ENCODE results near the gene C1QC. TPM values are rescaled to one million over a fixed set of nuclear protein-coding genes. Genes with fewer than 3 reads are reported as not detected.

Gene C1QC
- total RNA-seq, 1 experiment from 2014 or later, result not detected

DNA sequence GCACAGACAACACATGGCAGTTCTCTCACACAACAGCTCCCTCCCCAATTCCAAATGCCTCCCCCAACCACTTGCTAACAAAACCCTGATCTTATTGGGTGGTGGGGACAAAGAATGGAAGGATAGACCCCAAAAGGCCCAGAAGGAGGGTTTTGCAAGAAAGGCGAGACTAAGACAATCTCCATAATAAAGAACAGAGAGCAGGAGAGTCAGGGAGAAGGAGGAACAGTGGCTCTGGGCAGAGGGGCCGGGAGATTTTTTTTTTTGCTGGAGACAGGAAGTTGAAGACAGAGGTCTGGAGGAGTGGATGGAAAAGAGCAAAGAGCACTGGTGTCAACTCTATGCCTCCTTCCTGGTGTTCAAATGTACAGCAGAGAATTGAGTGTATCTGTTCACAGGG lies 13.5 kb upstream of the C1QC start:
- H3T11ph ChIP-seq (ENCODE audit: low read length), result no peak overlapping the region
- H2BK5ac ChIP-seq (ENCODE audit: insufficient read length, low read length), result no peak overlapping the region
- no peak overlapping the region for H2BK12ac ChIP-seq (ENCODE audit: insufficient read length, low read depth, low read length)
- H3K9ac ChIP-seq (ENCODE audit: extremely low read depth, insufficient read length, low read length), result no peak overlapping the region
- Mint-ChIP-seq H3K4me1 (peaks cover 56 to 65% of the 10 kb centered on the region in 2 experiments), H3K27me3 (ENCODE audit: low read depth) (peaks cover 6% of the 10 kb centered on the region), H3K36me3 (ENCODE audit: insufficient read depth in 1 of 3, low read depth in 3 of 3) (no peaks in the 10 kb centered on the region), H3K9me3 (peaks cover 0 to 6% of the 10 kb centered on the region in 2 experiments; a peak in 1 of 5 replicates), H3K27ac (peak overlapping the region in 2 of 3 experiments; percentile 49 to 87; a peak in 5 of 7 replicates), H3K4me3 (peak overlapping the region in 1 of 2 experiments; percentile 55; a peak in 3 of 5 replicates)
- H4K91ac ChIP-seq (ENCODE audit: insufficient read length, low read depth, low read length), result no peak overlapping the region
- H4K5ac ChIP-seq (ENCODE audit: insufficient read length, low read depth, low read length), result no peak overlapping the region
- no peaks in the 10 kb centered on the region for H3K79me2 ChIP-seq (ENCODE audit: insufficient read depth, low read length)
- H3K23me2 ChIP-seq (ENCODE audit: insufficient read length, low read depth, low read length, poor library complexity, severe bottlenecking), result no peaks in the 10 kb centered on the region
- TF ChIP-seq, protein P1, sequence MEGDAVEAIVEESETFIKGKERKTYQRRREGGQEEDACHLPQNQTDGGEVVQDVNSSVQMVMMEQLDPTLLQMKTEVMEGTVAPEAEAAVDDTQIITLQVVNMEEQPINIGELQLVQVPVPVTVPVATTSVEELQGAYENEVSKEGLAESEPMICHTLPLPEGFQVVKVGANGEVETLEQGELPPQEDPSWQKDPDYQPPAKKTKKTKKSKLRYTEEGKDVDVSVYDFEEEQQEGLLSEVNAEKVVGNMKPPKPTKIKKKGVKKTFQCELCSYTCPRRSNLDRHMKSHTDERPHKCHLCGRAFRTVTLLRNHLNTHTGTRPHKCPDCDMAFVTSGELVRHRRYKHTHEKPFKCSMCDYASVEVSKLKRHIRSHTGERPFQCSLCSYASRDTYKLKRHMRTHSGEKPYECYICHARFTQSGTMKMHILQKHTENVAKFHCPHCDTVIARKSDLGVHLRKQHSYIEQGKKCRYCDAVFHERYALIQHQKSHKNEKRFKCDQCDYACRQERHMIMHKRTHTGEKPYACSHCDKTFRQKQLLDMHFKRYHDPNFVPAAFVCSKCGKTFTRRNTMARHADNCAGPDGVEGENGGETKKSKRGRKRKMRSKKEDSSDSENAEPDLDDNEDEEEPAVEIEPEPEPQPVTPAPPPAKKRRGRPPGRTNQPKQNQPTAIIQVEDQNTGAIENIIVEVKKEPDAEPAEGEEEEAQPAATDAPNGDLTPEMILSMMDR (conservative IDR thresholded peaks at IDR 0.05), result no peak
- H3K27ac ChIP-seq (ENCODE audit: insufficient read length, low read depth, low read length), result no peak overlapping the region
- no peak overlapping the region for H3K56ac ChIP-seq (ENCODE audit: insufficient read length, low read depth, low read length)
- no peaks in the 10 kb centered on the region for H4K20me1 ChIP-seq (ENCODE audit: control insufficient read depth, insufficient read depth, insufficient read length)
- H3K27me3 ChIP-seq (ENCODE audit: insufficient read depth, low read length), result no peaks in the 10 kb centered on the region
- no peak for DNase-seq
- no peak overlapping the region for H3K4ac ChIP-seq (ENCODE audit: low read depth, low read length)
- no peak overlapping the region for H2BK120ac ChIP-seq (ENCODE audit: low read depth, low read length, poor library complexity, severe bottlenecking)
- no peak overlapping the region for H2AFZ ChIP-seq (ENCODE audit: low read length)
- WGBS (ENCODE audit: extremely low coverage, insufficient read length, low lambda C conversion rate), result no CpG with 5 or more reads among the region's 2 CpGs
- no peak overlapping the region for H3K23ac ChIP-seq (ENCODE audit: insufficient read length, low read depth, low read length)
- H2BK20ac ChIP-seq (ENCODE audit: low read depth, low read length, poor library complexity, severe bottlenecking), result no peak overlapping the region
- H3K14ac ChIP-seq (ENCODE audit: insufficient read depth, low read length), result no peak overlapping the region
- H2AK5ac ChIP-seq (ENCODE audit: insufficient read length, low read length), result no peak overlapping the region
- H2BK15ac ChIP-seq (ENCODE audit: low read depth, low read length), result no peak overlapping the region
- peaks cover 5% of the 10 kb centered on the region for H3K4me1 ChIP-seq (ENCODE audit: insufficient read depth, low read length)
- H3K18ac ChIP-seq (ENCODE audit: insufficient read length, low read depth, low read length), result no peak overlapping the region
- no peaks in the 10 kb centered on the region for H3K79me1 ChIP-seq (ENCODE audit: insufficient read depth, low read depth, low read length, poor library complexity, severe bottlenecking)
- peak overlapping the region; percentile 17 for H3K4me2 ChIP-seq (ENCODE audit: insufficient read depth, insufficient read length, low read length)
- no peak overlapping the region for H4K8ac ChIP-seq (replicated peaks; ENCODE audit: insufficient read length, low read depth, low read length)
- H3K9me3 ChIP-seq (ENCODE audit: control insufficient read depth, low read depth, low read length), result no peaks in the 10 kb centered on the region

Measured in H9 (cell line).